D721Med (cell line): ENCODE data around the gene MMEL1.
"Not testable (repeated sequence)": the region's sequence is repeated elsewhere in the genome, so short reads cannot be mapped to it uniquely, and the experiment has no call there.

Experiments used
- DNase-seq: peaks from one replicate; pipeline ENCODE4 v3.0.0; 2011; ENCODE audit warnings: low spot score; ENCODE audit not compliant: insufficient read length
- FAIRE-seq: peaks from 2 replicates; lab custom pipeline; 2011; peaks lifted over from hg19 to GRCh38; lab: Jason Lieb, UNC
- CTCF ChIP-seq: IDR thresholded peaks from 2 replicates; pipeline ENCODE4 v1.5.1; 2012; ENCODE audit warnings: mild to moderate bottlenecking, control low read depth; ENCODE audit not compliant: insufficient read depth; ENCODE audit errors: missing control alignments

Gene MMEL1

GRCh38 chr1:2627746-2628145 lies 5.1 kb downstream of the MMEL1 start:
- DNase-seq, result no peak
- TF ChIP-seq CTCF, result no peak
- no peak for FAIRE-seq

GRCh38 chr1:2625748-2626147 lies 7.1 kb downstream of the MMEL1 start:
- not testable (repeated sequence) for DNase-seq, FAIRE-seq

GRCh38 chr1:2625311-2625710 lies 7.5 kb downstream of the MMEL1 start:
- TF ChIP-seq CTCF, result no peak
- no peak for DNase-seq
- no peak for FAIRE-seq

GRCh38 chr1:2624735-2625300 lies 8.0 kb downstream of the MMEL1 start:
- no peak for FAIRE-seq
- no peak for TF ChIP-seq CTCF
- DNase-seq, result no peak

- FAIRE-seq (no peak), DNase-seq (no peak)
- TF ChIP-seq CTCF, result no peak
Measured at GRCh38 chr1:2623571-2624337, 9.1 kb downstream of the MMEL1 start.

- FAIRE-seq (no peak), DNase-seq (no peak)
- no peak for TF ChIP-seq CTCF
Measured at GRCh38 chr1:2617971-2618470, 14.8 kb downstream of the MMEL1 start.

GRCh38 chr1:2614145-2614544 lies 18.7 kb downstream of the MMEL1 start:
- no peak for TF ChIP-seq CTCF
- DNase-seq, result no peak
- no peak for FAIRE-seq
